ENCODE measurements around the gene HIBCH. TPM values are rescaled to one million over a fixed set of nuclear protein-coding genes. Genes with fewer than 3 reads are reported as not detected.

HIBCH gene
- total and polyA plus RNA-seq, 9 of the 15 experiments (the other 6 are each of a cell fraction or from before 2014, with no cell fraction given) = 17.0 to 65.4 (median 28.3) TPM

- TF ChIP-seq CHCHD3 (CRISPR knock-in tag; IDR thresholded peaks at IDR 0.05) (no peak), NFATC3 (IDR thresholded peaks at IDR 0.05) (no peak), ZBTB34 (CRISPR knock-in tag; IDR thresholded peaks at IDR 0.05) (no peak), ZNF263 (CRISPR knock-in tag; IDR thresholded peaks at IDR 0.05; ENCODE audit: borderline replicate concordance) (no peak), CBX8 (IDR thresholded peaks at IDR 0.05; ENCODE audit: borderline replicate concordance, extremely low read depth, low read depth, low read length, poor library complexity, severe bottlenecking) (no peak), ZNF143 (CRISPR knock-in tag; IDR thresholded peaks at IDR 0.05) (peak; percentile 45; the same call in 1 of the 2 replicates), TRIM24 (IDR thresholded peaks at IDR 0.05) (no peak), ILF3 (IDR thresholded peaks at IDR 0.05; ENCODE audit: borderline replicate concordance) (no peak), ATF1 (CRISPR knock-in tag; IDR thresholded peaks at IDR 0.05) (no peak), ATF1 (tag; IDR thresholded peaks at IDR 0.05) (peak; percentile 58), ETS1 (conservative IDR thresholded peaks at IDR 0.05; ENCODE audit: control insufficient read depth, low read depth, low read length) (no peak), CHD2 (IDR thresholded peaks at IDR 0.05; ENCODE audit: low read depth, low read length) (no peak)
- TF ChIP-seq, protein P1, sequence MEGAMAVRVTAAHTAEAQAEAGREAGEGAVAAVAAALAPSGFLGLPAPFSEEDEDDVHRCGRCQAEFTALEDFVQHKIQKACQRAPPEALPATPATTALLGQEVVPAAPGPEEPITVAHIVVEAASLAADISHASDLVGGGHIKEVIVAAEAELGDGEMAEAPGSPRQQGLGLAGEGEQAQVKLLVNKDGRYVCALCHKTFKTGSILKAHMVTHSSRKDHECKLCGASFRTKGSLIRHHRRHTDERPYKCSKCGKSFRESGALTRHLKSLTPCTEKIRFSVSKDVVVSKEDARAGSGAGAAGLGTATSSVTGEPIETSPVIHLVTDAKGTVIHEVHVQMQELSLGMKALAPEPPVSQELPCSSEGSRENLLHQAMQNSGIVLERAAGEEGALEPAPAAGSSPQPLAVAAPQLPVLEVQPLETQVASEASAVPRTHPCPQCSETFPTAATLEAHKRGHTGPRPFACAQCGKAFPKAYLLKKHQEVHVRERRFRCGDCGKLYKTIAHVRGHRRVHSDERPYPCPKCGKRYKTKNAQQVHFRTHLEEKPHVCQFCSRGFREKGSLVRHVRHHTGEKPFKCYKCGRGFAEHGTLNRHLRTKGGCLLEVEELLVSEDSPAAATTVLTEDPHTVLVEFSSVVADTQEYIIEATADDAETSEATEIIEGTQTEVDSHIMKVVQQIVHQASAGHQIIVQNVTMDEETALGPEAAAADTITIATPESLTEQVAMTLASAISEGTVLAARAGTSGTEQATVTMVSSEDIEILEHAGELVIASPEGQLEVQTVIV (CRISPR knock-in tag; IDR thresholded peaks at IDR 0.05; ENCODE audit: borderline replicate concordance) = no peak
- TF ChIP-seq, protein P2, sequence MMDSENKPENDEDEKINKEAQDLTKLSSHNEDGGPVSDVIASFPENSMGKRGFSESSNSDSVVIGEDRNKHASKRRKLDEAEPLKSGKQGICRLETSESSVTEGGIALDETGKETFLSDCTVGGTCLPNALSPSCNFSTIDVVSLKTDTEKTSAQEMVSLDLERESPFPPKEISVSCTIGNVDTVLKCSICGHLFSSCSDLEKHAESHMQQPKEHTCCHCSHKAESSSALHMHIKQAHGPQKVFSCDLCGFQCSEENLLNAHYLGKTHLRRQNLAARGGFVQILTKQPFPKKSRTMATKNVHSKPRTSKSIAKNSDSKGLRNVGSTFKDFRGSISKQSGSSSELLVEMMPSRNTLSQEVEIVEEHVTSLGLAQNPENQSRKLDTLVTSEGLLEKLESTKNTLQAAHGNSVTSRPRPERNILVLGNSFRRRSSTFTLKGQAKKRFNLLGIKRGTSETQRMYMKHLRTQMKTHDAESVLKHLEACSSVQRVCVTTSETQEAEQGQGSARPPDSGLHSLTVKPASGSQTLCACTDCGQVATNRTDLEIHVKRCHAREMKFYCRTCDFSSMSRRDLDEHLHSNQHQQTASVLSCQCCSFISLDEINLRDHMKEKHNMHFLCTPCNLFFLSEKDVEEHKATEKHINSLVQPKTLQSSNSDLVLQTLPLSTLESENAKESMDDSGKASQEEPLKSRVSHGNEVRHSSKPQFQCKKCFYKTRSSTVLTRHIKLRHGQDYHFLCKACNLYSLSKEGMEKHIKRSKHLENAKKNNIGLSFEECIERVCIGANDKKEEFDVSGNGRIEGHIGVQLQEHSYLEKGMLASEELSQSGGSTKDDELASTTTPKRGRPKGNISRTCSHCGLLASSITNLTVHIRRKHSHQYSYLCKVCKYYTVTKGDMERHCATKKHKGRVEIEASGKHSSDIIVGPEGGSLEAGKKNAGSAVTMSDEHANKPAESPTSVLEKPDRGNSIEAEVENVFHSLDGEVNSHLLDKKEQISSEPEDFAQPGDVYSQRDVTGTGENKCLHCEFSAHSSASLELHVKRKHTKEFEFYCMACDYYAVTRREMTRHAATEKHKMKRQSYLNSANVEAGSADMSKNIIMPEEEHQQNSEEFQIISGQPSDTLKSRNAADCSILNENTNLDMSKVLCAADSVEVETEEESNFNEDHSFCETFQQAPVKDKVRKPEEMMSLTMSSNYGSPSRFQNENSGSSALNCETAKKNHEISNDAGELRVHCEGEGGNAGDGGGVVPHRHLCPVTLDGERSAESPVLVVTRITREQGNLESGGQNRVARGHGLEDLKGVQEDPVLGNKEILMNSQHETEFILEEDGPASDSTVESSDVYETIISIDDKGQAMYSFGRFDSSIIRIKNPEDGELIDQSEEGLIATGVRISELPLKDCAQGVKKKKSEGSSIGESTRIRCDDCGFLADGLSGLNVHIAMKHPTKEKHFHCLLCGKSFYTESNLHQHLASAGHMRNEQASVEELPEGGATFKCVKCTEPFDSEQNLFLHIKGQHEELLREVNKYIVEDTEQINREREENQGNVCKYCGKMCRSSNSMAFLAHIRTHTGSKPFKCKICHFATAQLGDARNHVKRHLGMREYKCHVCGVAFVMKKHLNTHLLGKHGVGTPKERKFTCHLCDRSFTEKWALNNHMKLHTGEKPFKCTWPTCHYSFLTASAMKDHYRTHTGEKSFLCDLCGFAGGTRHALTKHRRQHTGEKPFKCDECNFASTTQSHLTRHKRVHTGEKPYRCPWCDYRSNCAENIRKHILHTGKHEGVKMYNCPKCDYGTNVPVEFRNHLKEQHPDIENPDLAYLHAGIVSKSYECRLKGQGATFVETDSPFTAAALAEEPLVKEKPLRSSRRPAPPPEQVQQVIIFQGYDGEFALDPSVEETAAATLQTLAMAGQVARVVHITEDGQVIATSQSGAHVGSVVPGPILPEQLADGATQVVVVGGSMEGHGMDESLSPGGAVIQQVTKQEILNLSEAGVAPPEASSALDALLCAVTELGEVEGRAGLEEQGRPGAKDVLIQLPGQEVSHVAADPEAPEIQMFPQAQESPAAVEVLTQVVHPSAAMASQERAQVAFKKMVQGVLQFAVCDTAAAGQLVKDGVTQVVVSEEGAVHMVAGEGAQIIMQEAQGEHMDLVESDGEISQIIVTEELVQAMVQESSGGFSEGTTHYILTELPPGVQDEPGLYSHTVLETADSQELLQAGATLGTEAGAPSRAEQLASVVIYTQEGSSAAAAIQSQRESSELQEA (IDR thresholded peaks at IDR 0.05; ENCODE audit: low read depth) = no peak
Measured at GRCh38 chr2:190213441-190214335, 105.9 kb downstream of the HIBCH start (continued).

Measured in K562 (cell line).